Kidney (tissue), 14 donors: ENCODE results near the gene CBR3. TPM values are rescaled to one million over a fixed set of nuclear protein-coding genes. Genes with fewer than 3 reads are reported as not detected.

Experiments
- DNase-seq, 5 donors: peaks; one replicate each; pipeline ENCODE4 v3.0.0-alpha.2; 2013 to 2020
- FAIRE-seq: peaks from 2 replicates; lab custom pipeline; 2012; peaks lifted over from hg19 to GRCh38; lab: Jason Lieb, UNC
- H3K27ac ChIP-seq, 2 donors: one replicate each; pipeline ENCODE4 v1.7.0; 2013; ENCODE audit warnings: low read depth in 2 of 2, low read length in 2 of 2, inconsistent platforms in 1 of 2
- H3K27me3 ChIP-seq: one replicate; pipeline ENCODE4 v1.7.1; 2013; ENCODE audit warnings: low read length, inconsistent platforms; ENCODE audit not compliant: control insufficient read depth, insufficient read depth
- H3K36me3 ChIP-seq, 3 donors: one replicate each; pipeline versions ENCODE4 v1.7.0 to v1.7.1; 2013; ENCODE audit warnings: low read length in 3 of 3, control low read depth in 1 of 3, inconsistent platforms in 1 of 3; ENCODE audit not compliant: insufficient read depth in 3 of 3, control insufficient read depth in 2 of 3
- H3K4me1 ChIP-seq, 3 donors: one replicate each; pipeline versions ENCODE4 v1.7.0 to v1.7.1; 2013; ENCODE audit warnings: low read length in 3 of 3, inconsistent platforms in 1 of 3, low read depth in 1 of 3; ENCODE audit not compliant: control insufficient read depth in 2 of 3, insufficient read depth in 2 of 3
- H3K4me3 ChIP-seq, 3 donors: one replicate each; pipeline versions ENCODE4 v1.7.0 to v1.8.1; 2013; ENCODE audit warnings: low read length in 3 of 3, control low read depth in 1 of 3, inconsistent platforms in 1 of 3
- H3K9ac ChIP-seq, 3 donors: one replicate each; pipeline versions ENCODE4 v1.7.0 to v1.7.1; 2013; ENCODE audit warnings: low read length in 3 of 3, control low read depth in 1 of 3, inconsistent platforms in 1 of 3
- H3K9me3 ChIP-seq, 3 donors: one replicate each; pipeline versions ENCODE4 v1.7.0 to v1.7.1; 2013; ENCODE audit warnings: low read length in 3 of 3, control low read depth in 1 of 3, inconsistent platforms in 1 of 3; ENCODE audit not compliant: control insufficient read depth in 2 of 3, insufficient read depth in 1 of 3
- CTCF ChIP-seq: IDR thresholded peaks from 3 replicates; pipeline ENCODE4 v1.5.1; 2012; ENCODE audit warnings: mild to moderate bottlenecking, moderate library complexity, borderline replicate concordance; ENCODE audit not compliant: insufficient read depth; ENCODE audit errors: extremely low read depth
- intact Hi-C: fragments of 100-400 bp; cut with DNase I; formaldehyde crosslinking; loops from one replicate; pipeline ENCODE4 v1.11.1; 2022
- polyA plus RNA-seq: library from polyadenylated mRNA; stranded (reverse); fragments of 350-450 nt; fragmentation: Illumina TruSeq; extraction: RNeasy Lipid Tissue Mini Kit (QIAGEN cat#74804); gene quantifications from one replicate; pipeline ENCODE4 v1.2.3, GENCODE V29; 2014; ENCODE audit warnings: low read depth, low replicate concordance; ENCODE audit not compliant: insufficient read depth
- total RNA-seq: library from RNA; stranded (reverse); fragmentation: NEBNext Ultra II Directional; extraction: Animal tissue kit (Norgen Biotek cat#: 25700); gene quantifications from one replicate; pipeline ENCODE4 v1.2.1, GENCODE V29; 2021
- donor health status: control.
- donor health status: control.
- donor health status: control.
- donor health status: control.
- donor health status: control.
- donor health status: DM: yes; HTN: yes; CAD: no.
- donor health status: Normal renal cell carcinoma (clear cell type).

CBR3 gene
- total and polyA plus RNA-seq, 2 donors from 2014 or later: 2.6 to 5.9 TPM

GRCh38 chr21:36145259-36145658 is 10.4 kb downstream of the CBR3 start:
- Histone ChIP-seq H3K27me3 (no peaks in the 10 kb centered on the region), H3K4me3 (no peak overlapping the region), H3K36me3 (no peaks in the 10 kb centered on the region), H3K27ac (no peak overlapping the region), H3K9me3 (no peaks in the 10 kb centered on the region), H3K9ac (no peak overlapping the region), H3K4me1 (peaks cover 0 to 8% (median 0%) of the 10 kb centered on the region in 3 donors)
- intact Hi-C loops: loop anchor here (10.0 kb wide), 1 partner anchor 60 kb away; no protein-coding TSS in a partner anchor
- FAIRE-seq (no peak), DNase-seq (no peak)
- no peak for TF ChIP-seq CTCF

DNA sequence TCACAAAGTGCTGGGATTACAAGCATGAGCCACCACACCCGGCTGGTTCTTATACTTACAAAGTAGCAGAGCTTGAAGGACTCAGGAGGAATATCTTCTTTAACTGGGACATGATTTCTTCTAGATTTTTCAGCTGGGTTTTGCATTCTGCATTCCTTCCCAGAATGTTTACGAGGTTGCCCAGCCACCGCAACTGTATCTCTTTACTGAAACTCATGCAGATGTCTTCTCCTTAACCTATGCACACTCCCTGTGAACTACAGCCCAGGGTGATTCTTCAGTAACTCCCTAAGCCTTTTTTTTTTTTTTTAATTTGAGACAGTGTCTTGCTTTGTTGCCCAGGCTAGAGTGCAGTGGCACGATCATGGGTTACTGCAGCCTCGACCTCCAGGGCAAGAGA is 13.0 kb downstream of the CBR3 start:
- TF ChIP-seq CTCF: no peak
- no peak overlapping the region for H3K4me3 ChIP-seq
- no peaks in the 10 kb centered on the region for H3K36me3 ChIP-seq
- DNase-seq (no peak), FAIRE-seq (no peak)
- H3K27me3 ChIP-seq: no peaks in the 10 kb centered on the region
- no peak overlapping the region for H3K27ac ChIP-seq
- intact Hi-C loops: loop anchor here (10.0 kb wide), 1 partner anchor 57 kb away; no protein-coding TSS in a partner anchor
- no peak overlapping the region for H3K9ac ChIP-seq
- H3K4me1 ChIP-seq: peaks cover 0 to 9% (median 0%) of the 10 kb centered on the region in 3 donors
- no peaks in the 10 kb centered on the region for H3K9me3 ChIP-seq

DNA sequence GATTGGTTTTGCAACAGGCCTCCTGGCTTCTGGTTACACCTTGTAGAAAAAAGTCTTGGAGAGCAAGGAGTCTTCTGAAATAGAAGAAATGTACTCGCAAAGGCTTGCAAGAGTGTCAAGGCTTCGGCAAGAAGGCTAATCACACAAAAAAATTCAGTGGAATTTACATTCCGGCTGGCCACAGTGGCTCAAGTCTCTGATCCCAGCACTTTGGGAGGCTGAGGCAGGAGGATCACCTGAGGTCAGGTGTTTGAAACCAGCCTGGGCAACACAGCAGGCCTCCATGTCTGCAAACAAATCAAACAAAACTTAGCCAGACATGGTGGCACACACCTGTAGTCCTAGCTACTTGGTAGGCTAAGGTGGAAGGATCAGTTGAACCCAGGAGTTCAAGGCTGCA is 14.0 kb downstream of the CBR3 start:
- no peaks in the 10 kb centered on the region for H3K36me3 ChIP-seq
- DNase-seq: no peak
- H3K4me3 ChIP-seq: no peak overlapping the region
- TF ChIP-seq CTCF: no peak
- no peak overlapping the region for H3K27ac ChIP-seq
- intact Hi-C loops: loop anchor here (10.0 kb wide), 1 partner anchor 56 kb away; no protein-coding TSS in a partner anchor
- H3K9ac ChIP-seq: no peak overlapping the region
- H3K4me1 ChIP-seq: peaks cover 0 to 9% (median 0%) of the 10 kb centered on the region in 3 donors
- no peak for FAIRE-seq
- no peaks in the 10 kb centered on the region for H3K9me3 ChIP-seq
- H3K27me3 ChIP-seq: no peaks in the 10 kb centered on the region
